ENCODE measurements around the gene KMT2D.

DNA sequence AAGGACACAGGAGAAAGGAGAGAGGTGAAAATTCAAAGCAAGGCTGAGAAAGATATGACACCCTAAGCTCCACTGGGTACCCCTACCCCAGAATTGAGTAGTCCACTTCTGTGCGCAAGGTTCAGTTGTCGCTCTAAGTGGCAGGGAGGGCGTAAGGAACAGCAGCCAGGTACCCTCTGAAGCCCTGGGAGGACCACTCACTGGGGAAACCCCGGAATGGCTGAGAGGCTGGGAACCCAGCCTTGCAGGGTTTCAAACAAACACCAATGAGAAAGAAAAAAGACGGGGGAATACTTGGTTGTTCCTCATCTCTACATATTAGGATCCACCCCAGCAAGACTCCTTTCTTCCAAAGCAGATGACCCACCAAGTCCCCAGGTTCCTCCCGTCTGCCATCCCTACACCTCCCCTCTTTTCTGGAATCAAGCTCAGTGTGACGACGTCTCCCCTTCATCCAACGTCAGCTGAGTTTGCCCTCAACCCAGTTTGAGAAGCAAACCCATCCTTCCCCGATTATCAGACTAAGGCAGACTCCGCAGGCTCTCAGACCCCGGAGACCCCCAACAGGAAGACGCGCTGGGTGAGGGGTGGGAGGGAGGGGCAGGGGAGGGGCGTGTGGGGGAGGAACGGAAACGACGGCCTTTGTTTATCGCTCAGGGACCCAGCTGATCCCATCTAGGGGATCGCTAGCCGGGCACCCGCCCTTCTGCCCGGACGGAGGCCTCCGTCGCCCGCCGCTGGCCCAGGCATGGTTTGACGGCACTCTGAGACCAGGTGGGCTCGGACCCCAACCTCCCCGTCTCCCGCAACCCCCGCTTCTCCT lies 49.3 kb upstream of the KMT2D start:
- TF ChIP-seq, protein P1, sequence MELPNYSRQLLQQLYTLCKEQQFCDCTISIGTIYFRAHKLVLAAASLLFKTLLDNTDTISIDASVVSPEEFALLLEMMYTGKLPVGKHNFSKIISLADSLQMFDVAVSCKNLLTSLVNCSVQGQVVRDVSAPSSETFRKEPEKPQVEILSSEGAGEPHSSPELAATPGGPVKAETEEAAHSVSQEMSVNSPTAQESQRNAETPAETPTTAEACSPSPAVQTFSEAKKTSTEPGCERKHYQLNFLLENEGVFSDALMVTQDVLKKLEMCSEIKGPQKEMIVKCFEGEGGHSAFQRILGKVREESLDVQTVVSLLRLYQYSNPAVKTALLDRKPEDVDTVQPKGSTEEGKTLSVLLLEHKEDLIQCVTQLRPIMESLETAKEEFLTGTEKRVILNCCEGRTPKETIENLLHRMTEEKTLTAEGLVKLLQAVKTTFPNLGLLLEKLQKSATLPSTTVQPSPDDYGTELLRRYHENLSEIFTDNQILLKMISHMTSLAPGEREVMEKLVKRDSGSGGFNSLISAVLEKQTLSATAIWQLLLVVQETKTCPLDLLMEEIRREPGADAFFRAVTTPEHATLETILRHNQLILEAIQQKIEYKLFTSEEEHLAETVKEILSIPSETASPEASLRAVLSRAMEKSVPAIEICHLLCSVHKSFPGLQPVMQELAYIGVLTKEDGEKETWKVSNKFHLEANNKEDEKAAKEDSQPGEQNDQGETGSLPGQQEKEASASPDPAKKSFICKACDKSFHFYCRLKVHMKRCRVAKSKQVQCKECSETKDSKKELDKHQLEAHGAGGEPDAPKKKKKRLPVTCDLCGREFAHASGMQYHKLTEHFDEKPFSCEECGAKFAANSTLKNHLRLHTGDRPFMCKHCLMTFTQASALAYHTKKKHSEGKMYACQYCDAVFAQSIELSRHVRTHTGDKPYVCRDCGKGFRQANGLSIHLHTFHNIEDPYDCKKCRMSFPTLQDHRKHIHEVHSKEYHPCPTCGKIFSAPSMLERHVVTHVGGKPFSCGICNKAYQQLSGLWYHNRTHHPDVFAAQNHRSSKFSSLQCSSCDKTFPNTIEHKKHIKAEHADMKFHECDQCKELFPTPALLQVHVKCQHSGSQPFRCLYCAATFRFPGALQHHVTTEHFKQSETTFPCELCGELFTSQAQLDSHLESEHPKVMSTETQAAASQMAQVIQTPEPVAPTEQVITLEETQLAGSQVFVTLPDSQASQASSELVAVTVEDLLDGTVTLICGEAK (IDR thresholded peaks at IDR 0.05; ENCODE audit: borderline replicate concordance), result no peak
- TF ChIP-seq, protein P2, sequence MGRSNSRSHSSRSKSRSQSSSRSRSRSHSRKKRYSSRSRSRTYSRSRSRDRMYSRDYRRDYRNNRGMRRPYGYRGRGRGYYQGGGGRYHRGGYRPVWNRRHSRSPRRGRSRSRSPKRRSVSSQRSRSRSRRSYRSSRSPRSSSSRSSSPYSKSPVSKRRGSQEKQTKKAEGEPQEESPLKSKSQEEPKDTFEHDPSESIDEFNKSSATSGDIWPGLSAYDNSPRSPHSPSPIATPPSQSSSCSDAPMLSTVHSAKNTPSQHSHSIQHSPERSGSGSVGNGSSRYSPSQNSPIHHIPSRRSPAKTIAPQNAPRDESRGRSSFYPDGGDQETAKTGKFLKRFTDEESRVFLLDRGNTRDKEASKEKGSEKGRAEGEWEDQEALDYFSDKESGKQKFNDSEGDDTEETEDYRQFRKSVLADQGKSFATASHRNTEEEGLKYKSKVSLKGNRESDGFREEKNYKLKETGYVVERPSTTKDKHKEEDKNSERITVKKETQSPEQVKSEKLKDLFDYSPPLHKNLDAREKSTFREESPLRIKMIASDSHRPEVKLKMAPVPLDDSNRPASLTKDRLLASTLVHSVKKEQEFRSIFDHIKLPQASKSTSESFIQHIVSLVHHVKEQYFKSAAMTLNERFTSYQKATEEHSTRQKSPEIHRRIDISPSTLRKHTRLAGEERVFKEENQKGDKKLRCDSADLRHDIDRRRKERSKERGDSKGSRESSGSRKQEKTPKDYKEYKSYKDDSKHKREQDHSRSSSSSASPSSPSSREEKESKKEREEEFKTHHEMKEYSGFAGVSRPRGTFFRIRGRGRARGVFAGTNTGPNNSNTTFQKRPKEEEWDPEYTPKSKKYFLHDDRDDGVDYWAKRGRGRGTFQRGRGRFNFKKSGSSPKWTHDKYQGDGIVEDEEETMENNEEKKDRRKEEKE (IDR thresholded peaks at IDR 0.05), result no peak
- TF ChIP-seq, protein P3, sequence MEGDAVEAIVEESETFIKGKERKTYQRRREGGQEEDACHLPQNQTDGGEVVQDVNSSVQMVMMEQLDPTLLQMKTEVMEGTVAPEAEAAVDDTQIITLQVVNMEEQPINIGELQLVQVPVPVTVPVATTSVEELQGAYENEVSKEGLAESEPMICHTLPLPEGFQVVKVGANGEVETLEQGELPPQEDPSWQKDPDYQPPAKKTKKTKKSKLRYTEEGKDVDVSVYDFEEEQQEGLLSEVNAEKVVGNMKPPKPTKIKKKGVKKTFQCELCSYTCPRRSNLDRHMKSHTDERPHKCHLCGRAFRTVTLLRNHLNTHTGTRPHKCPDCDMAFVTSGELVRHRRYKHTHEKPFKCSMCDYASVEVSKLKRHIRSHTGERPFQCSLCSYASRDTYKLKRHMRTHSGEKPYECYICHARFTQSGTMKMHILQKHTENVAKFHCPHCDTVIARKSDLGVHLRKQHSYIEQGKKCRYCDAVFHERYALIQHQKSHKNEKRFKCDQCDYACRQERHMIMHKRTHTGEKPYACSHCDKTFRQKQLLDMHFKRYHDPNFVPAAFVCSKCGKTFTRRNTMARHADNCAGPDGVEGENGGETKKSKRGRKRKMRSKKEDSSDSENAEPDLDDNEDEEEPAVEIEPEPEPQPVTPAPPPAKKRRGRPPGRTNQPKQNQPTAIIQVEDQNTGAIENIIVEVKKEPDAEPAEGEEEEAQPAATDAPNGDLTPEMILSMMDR (IDR thresholded peaks at IDR 0.05 in 2 of 3, conservative IDR thresholded peaks at IDR 0.05 in 1 of 3; ENCODE audit: control insufficient read depth in 2 of 3, extremely low read depth in 1 of 3, insufficient read depth in 1 of 3, low read depth in 3 of 3, low read length in 3 of 3), result no peak
- TF ChIP-seq, protein P4, sequence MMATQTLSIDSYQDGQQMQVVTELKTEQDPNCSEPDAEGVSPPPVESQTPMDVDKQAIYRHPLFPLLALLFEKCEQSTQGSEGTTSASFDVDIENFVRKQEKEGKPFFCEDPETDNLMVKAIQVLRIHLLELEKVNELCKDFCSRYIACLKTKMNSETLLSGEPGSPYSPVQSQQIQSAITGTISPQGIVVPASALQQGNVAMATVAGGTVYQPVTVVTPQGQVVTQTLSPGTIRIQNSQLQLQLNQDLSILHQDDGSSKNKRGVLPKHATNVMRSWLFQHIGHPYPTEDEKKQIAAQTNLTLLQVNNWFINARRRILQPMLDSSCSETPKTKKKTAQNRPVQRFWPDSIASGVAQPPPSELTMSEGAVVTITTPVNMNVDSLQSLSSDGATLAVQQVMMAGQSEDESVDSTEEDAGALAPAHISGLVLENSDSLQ (IDR thresholded peaks at IDR 0.05), result no peak
- no peak for TF ChIP-seq ESRRA (IDR thresholded peaks at IDR 0.05; ENCODE audit: low read length)
- TF ChIP-seq, protein P5, sequence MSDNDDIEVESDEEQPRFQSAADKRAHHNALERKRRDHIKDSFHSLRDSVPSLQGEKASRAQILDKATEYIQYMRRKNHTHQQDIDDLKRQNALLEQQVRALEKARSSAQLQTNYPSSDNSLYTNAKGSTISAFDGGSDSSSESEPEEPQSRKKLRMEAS (IDR thresholded peaks at IDR 0.05; ENCODE audit: low read depth, low read length), result no peak

All from GM12878 (cell line).